Cerebellar nuclear complex (tissue), 1 donor: ENCODE measurements around the gene USO1.
"Not testable (repeated sequence)": the region's sequence is repeated elsewhere in the genome, so short reads cannot be mapped to it uniquely, and the experiment has no call there.

Experiments used
- DNase-seq, 2 experiments: peaks; one replicate each; lab custom pipeline; 2025; lab: John Stamatoyannopoulos, UW

The USO1 gene

DNA sequence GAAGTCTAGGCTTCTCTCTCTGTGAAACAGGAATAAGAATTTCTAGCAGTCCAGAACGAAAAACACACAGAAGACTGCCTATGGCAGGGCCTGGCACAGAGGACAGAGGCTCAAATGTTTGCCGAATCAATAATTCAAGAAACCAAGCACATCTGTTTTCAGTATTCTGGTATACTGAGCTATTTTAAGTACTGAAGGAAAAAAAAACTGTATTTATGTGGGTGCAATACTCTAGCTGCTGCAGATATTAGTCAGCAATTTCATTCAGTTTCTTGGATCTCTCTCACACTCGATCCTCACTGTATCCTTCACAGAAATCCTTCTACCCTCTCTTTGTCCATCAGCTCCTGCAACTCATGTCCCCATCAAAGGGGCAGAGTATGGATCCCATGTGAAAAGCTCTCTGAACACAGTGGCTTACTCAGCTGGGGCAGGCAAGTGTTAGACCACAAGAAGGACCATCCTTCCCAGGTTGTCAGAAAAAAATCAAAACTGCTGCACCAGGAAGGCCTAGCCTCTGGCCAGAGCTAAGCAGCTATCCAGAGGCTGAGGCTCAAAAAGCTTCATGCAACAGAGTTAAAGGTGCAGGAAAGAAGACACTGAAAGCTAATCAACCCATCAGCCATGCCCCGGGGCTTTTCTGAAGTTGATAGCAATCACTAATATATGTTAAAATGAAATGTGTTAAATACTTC, 9.1 kb upstream of the USO1 start:
- DNase-seq = no peak

DNA sequence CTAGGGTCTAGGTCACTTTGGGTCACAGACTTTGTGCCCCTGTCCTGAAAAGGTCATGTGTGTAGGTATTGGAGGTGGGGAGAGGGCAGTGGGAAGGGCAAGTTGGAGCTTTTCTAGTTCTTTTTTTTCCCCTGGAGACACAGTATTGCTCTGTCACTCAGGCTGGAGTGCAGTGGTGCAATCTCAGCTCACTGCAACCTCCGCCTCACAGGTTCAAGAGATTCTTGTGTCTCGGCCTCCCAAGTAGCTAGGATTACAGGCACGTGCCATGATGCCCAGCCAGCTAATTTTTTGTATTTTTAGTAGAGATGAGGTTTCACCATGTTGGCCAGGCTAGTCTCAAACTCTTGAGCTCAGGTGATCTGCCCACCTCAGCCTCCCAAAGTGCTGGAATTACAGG, 8.3 kb upstream of the USO1 start:
- DNase-seq = not testable (repeated sequence)

GRCh38 chr4:75717408-75717807, 7.0 kb upstream of the USO1 start:
- no peak for DNase-seq

DNA sequence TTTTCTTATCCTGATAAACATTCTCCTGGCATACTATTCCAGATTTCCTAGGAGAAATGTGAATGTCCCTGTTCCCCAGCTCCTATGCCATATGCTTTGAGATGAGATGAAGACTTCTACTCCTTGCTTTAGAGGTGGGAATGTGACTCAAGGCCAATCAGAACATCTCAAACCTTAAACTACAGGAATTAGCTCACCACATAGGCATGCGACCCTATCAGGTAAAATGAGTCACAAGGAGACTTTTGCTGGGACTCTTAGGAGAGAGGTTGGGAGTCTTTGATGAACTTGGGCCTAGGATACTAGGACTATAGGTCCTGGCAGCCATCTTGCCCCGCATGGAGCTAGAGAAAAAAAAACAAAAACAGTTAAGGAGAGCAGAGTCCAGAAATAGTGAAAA, 5.8 kb upstream of the USO1 start:
- no peak for DNase-seq

DNA sequence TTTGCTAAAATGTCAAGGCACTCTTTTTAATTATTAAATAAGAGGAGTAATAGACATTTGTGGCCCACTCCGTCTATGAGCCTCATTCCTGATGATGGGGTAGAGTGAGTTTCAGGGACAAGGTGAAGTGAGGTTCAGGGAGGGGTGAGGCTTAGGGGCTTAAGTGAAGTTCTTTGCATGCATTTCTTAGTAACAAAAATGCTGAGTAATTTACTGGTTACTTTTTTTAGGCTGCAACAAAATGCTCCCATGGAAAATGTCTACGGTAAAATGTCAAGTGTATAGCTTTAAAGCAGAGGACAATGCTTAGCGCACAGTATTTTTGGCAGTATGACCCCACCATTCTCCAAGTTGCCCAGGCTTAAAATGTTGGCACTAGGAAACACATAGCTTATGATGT, 2.0 kb upstream of the USO1 start:
- no peak for DNase-seq

DNA sequence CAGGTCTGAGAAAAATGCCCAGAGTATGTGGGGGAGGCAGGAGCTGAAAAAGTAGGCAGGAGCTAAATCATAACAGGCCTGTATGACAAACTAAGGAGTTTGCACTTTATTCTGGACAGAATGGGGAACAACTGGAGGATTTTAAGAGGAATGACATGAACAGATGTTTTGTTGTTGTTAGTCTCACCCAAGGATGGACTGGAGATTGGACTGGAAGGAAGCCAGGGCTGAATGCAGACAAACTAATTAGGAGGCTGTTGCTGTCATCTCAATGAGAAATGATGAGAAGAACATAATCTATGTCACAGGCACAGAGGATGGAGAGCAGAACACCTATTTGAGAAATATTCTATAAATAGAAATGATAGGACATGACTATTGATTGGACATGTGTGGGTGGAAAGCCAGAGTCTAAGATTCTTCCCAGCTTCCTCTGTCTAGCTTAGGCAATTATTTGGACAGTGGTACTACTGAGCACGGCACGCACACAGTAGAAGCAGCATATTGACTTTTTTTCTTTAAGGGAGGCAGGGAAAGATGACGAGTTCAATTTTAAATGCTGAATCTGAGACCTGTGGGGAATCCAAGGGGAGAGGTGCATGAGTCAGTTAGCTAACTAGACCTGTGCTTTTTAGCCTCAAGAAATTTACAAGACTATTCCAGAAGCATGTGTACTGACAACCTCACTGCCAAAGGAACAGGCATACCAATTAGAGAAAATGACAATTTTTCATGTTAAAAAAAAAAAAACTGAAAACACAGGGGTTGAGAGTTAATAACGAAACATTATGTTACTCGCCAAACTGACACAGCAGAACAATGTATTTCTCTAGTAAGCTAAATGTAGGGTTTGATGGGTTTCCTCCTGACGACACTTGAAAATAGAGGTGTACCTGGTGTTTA, 963 bp upstream of the USO1 start:
- DNase-seq = no peak

DNA sequence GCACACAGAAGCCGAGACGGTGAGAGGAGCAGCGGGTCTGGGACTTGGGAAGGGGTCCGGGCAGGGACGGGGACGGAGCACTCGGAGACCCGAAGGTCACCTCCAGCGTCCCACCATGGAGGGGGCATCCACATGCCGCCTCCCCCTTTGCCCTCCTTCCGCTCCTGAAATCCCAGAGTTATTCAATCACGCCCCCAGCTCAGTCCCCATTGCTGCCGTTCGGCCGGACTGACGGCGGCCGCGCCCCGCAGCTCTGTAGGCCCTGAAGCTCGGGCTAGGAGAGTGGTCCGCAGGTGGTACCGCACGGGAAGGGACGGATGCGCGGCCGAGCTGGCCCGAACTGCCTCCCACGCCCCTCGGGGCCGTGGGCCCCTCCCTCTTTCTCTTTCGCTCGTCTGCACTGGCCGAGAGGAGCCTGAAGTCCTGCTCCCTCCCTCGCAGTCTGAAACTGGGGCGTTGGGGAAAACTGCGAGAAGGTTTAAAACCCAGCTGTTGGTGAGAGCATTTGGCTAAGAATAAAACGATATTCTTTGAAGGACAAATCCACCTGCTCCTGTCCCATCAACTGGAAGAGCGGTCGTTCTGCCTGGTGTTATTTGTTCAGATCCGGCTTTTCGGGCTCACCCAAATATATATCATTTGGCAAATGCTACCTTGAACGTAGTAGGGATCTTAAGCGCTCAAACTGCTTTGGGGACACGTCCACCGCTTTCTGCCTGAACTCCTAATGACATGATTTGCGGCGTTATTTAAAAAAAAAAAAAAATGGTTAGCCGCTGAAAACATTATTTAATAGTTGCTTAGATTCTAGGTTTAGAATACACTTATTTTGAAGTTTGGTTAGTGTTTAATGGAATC, 719 bp downstream of the USO1 start:
- no peak for DNase-seq

DNA sequence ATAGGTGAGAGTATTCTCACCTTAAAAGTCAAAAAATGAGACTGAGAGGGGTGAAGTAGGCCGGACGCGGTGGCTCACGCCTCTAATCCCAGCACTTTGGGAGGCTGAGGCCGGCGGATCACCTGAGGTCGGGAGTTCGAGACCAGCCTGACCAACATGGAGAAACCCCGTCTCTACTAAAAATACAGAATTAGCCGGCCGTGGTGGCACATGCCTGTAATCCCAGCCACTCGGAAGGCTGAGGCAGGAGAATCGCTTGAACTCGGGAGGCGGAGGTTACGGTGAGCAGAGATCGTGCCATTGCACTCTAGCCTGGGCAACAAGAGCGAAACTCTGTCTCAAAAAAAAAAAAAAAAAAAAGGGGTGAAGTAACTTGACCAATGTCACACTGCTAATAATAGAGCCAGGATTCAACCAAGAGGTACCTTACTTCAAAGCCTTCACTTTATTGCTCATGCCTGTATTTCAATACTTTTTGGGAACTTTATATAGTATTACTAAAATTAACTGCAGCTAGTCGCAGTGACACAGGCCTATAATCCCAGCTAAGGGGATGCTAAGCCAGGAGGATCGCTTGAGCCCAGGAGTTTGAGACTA, 1.7 kb downstream of the USO1 start:
- not testable (repeated sequence) for DNase-seq

DNA sequence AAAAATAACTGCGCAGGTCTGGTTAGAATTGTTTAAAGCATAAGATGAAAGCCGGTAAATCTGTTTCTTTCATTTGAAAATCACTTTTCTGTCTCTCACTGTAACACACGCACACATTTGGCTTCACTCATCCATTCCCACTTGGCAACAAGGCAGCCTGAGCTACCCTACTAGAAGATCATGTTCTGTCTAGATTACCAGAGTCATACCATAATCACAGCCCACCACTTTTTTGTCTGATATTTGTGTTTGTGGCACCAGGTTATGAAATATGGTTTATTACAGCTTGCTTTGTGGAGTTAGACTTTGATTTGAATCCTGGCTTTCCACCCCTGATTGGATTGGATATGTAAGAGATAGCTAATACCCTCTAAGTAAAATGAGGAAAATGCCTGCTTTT, 2.2 kb downstream of the USO1 start:
- DNase-seq = no peak

DNA sequence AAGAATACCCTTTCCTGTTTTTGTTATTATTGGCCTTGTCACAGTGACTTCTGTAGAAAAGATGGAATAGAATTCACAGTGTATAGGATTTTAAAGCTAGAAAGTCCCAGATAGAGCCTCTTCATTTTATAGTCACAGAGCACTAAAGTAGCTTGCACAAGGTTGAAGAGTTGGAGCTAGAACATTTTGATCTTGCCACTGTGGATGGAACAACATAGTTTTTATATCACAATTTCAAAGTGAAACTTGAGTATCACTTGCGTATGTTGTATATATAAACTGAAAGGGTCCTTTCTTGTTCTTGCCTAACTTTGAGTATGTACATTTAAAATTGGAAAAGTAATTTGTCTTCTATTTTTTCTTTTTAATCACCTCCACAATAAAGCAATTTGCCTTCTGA, 2.7 kb downstream of the USO1 start:
- DNase-seq = no peak

DNA sequence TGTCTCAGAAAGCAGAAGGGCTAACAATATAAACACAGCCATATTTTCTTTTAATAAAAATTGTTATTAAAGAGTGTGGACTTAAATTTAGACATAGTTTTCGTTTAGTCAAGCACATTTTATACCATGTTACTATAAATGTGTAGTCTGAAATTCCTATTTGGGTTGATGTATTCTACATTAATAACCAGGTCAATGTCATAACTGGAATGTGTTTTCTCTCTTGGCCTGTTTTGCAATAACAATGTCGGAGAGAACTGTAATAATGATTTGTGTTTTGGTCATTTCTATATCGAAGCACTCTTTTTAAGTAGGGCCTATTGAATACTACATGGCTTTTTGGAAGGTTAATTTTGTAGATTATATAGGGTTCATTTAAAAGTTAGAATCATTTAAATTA, 5.5 kb downstream of the USO1 start:
- no peak for DNase-seq

- DNase-seq = no peak
Observed at GRCh38 chr4:75733369-75733768, 9.0 kb downstream of the USO1 start.

GRCh38 chr4:75735525-75735924, 11.1 kb downstream of the USO1 start:
- no peak for DNase-seq

- no peak for DNase-seq
Observed at GRCh38 chr4:75736862-75737261, 12.5 kb downstream of the USO1 start.

GRCh38 chr4:75737398-75737797, 13.0 kb downstream of the USO1 start:
- DNase-seq = no peak

DNA sequence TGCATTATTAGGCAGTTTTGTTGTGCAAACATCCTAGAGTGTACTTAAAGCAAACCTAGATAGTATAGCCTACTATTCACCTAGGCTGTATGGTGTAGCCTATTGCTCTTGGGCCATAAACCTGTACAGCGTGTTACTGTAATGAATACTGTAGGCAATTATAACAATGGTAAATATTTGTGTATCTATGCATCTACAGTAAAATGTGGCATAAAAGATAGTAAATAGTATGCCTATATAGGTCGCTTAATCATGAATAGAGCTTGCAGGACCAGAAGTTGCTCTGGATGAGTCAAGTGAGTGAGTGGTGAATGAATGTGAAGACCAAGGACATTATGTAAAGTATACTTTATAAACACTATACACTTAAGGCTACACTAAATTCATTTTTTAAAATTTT, 16.6 kb downstream of the USO1 start:
- DNase-seq = no peak

GRCh38 chr4:75742451-75742850, 18.1 kb downstream of the USO1 start:
- no peak for DNase-seq

DNA sequence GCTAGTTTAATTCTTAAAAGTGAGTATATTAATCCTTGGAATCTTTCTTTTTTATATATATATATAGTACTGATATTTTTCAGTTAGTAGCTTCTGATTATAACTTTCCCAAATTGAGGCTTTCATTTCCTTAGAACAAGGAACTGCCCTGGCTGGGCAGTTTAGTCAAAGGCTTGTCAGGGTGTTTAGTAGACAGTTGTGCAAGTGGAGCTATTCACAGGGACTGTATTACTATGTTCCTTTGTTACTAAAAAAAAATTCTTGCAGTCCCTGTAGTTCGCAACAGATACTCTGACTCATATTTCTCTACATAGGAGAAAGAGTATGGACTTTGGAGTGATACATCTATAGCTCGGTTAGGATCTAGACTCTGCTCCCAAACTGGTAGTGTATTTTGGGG, 20.8 kb downstream of the USO1 start:
- no peak for DNase-seq

- DNase-seq = no peak
Observed at GRCh38 chr4:75745721-75746199, 21.4 kb downstream of the USO1 start.

DNA sequence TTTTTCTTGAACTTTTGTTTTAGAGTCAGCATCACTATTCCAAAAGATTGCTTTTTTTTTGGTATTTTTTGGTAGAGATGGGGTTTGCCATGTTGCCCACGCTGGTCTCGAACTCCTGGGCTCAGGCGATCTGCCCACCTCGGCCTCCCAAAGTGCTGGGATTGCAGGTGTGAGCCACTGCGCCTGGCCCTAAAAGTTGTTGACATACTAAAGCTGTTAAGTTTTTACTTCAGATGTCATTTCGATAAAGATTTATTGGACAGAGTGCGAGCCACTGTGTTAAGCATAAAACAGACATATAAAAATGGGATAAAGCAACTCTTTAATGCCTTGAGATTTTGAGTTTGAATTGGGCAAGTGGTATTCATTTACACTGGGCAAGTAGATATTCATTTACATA, 28.3 kb downstream of the USO1 start:
- no peak for DNase-seq

- no peak for DNase-seq
Observed at GRCh38 chr4:75769036-75769435, 44.7 kb downstream of the USO1 start.

GRCh38 chr4:75771607-75772006, 47.2 kb downstream of the USO1 start:
- DNase-seq = no peak
